Measurements from ENCODE around the gene SNX21.
A peak's percentile ranks its signal among the peaks of the same experiment; 100 is the strongest.
"Not testable (repeated sequence)": the region's sequence is repeated elsewhere in the genome, so short reads cannot be mapped to it uniquely, and the experiment has no call there.

Gene SNX21

GRCh38 chr20:45851501-45851900 is 17.9 kb downstream of the SNX21 start:
- DNase-seq = no peak

GRCh38 chr20:45852326-45852725 is 18.7 kb downstream of the SNX21 start:
- no peak for DNase-seq

GRCh38 chr20:45853484-45853883 is 19.9 kb downstream of the SNX21 start:
- DNase-seq = no peak

GRCh38 chr20:45857114-45857881 is 23.7 kb downstream of the SNX21 start, which contains the start of the genes ACOT8 and ZSWIM3:
ACOT8 (minus strand) TSS chr20:45857392; CDS start chr20:45857315, 77 bp downstream.
ZSWIM3 (plus strand) TSS chr20:45857614; CDS start chr20:45857826, 212 bp downstream.
- DNase-seq = peak; percentile 94

GRCh38 chr20:45857882-45858216 is 24.2 kb downstream of the SNX21 start:
- no peak for DNase-seq

- no peak for DNase-seq
Observed at GRCh38 chr20:45859916-45860315, 26.3 kb downstream of the SNX21 start.

- no peak for DNase-seq
Observed at GRCh38 chr20:45860560-45861220, 27.1 kb downstream of the SNX21 start.

- no peak for DNase-seq
Observed at GRCh38 chr20:45861221-45862075, 27.8 kb downstream of the SNX21 start.

GRCh38 chr20:45863543-45864470 is 30.2 kb downstream of the SNX21 start:
- DNase-seq = no peak

GRCh38 chr20:45866454-45866853 is 32.9 kb downstream of the SNX21 start:
- DNase-seq = no peak

GRCh38 chr20:45867136-45867818 is 33.7 kb downstream of the SNX21 start:
- no peak for DNase-seq

GRCh38 chr20:45867819-45868176 is 34.2 kb downstream of the SNX21 start:
- DNase-seq = no peak

GRCh38 chr20:45872626-45873025 is 39.0 kb downstream of the SNX21 start:
- no peak for DNase-seq

GRCh38 chr20:45873409-45874103 is 40.0 kb downstream of the SNX21 start:
- DNase-seq = no peak

- not testable (repeated sequence) for DNase-seq
Observed at GRCh38 chr20:45874104-45874481, 40.5 kb downstream of the SNX21 start.

- DNase-seq = no peak
Observed at GRCh38 chr20:45874576-45874975, 41.0 kb downstream of the SNX21 start.

GRCh38 chr20:45878076-45878761 is 44.6 kb downstream of the SNX21 start:
- no peak for DNase-seq

- peak; percentile 99 for DNase-seq
Observed at GRCh38 chr20:45880988-45881788, 47.6 kb downstream of the SNX21 start, which contains the start of gene ZSWIM1. ZSWIM1 (plus strand) TSS chr20:45881227; CDS start chr20:45882593, 1,366 bp downstream.

GRCh38 chr20:45882469-45883099 is 49.0 kb downstream of the SNX21 start:
- no peak for DNase-seq

Measured in effector CD4-positive, alpha-beta T cell (primary cell).